ENCODE measurements around the gene AWAT2.

The AWAT2 gene

DNA sequence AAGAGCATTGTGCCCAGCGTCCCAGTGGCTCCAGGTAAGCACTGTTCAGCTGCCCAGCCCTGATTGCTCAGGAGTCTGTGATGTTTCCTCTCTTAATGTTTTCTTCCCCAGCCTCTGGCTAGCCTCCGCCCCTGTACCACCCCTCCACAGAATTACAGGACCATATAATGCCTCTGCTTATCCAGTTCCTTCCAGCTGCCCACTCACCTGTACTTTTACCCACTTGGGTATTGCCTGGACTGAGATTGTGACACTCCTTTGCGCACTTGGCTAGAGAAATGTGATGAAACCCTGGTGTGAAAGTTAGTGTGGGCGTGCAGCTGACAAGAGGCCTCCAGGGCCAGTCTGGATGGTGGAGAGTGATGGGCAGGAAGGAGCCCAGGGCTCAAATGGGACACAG, at the start of gene AWAT2:
AWAT2 (minus strand) TSS at position 14 of the 400 bp plus-strand sequence; CDS start at position 8, 6 bp downstream.
- DNase-seq (ENCODE audit: low read depth in 2 of 2, low spot score in 1 of 2) = no peak

- DNase-seq (ENCODE audit: low read depth in 2 of 2, low spot score in 1 of 2) = no peak
Observed at GRCh38 chrX:70096052-70096451, 46.3 kb upstream of the AWAT2 start.

- DNase-seq (ENCODE audit: low read depth in 2 of 2, low spot score in 1 of 2) = no peak
Observed at GRCh38 chrX:70092247-70092646, 42.5 kb upstream of the AWAT2 start.

GRCh38 chrX:70089604-70090297, 40.0 kb upstream of the AWAT2 start:
- DNase-seq (ENCODE audit: low read depth in 2 of 2, low spot score in 1 of 2) = no peak

DNA sequence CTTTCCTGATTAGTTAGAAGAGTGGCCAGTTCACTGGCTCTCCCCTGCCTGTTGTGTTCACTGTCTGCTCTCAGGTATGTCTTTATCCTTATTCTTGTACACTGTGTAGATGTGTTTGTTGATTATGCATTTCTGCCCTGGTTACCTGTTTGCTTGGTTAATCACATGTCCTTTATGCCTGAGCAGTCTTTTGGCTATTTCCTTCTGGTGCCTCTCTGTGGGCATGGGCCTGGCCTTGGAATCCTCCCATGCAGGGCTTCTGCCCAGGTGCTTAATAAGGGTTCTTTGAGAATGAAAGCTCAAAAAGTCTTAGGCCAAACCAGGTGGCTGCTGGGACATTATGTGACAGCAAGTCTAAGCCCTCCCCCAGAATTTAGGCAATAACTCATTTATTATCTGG, 39.0 kb upstream of the AWAT2 start:
- DNase-seq (ENCODE audit: low read depth in 2 of 2, low spot score in 1 of 2) = no peak

GRCh38 chrX:70087857-70088630, 38.3 kb upstream of the AWAT2 start:
- no peak for DNase-seq (ENCODE audit: low read depth in 2 of 2, low spot score in 1 of 2)

DNA sequence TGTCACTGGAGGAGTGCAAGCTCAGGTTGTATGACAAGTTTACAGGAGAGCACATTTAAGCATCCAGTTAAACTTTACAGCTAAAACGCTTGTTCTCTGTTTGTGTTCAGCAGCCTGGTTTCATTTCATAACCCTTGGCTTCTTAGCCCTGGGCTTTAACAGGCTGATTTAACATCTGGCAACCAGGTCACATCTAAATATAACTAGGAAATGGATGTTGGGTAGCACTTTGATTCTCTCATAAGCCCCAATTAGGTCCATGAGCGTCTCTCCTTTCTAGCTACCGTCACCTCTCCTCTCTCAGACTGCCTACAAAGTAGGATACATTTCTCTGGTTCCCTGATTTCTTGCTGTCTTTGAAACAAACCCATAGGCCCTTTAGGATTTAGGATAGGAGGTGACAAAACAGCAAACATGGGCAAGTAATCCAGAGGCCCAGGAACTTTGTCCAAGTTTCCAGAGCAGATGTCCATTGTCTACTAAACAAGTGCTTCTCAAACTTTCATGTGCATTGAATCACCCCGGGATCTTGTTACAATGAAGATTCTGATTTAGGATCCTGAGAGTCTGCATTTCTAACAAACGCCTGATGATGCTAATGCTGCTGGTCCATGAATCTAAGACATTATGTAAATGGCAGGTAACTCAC, 35.0 kb upstream of the AWAT2 start:
- DNase-seq (ENCODE audit: low read depth in 2 of 2, low spot score in 1 of 2) = no peak

GRCh38 chrX:70082723-70083122, 33.0 kb upstream of the AWAT2 start:
- no peak for DNase-seq (ENCODE audit: low read depth in 2 of 2, low spot score in 1 of 2)

GRCh38 chrX:70079870-70080269, 30.1 kb upstream of the AWAT2 start:
- no peak for DNase-seq (ENCODE audit: low read depth in 2 of 2, low spot score in 1 of 2)

DNA sequence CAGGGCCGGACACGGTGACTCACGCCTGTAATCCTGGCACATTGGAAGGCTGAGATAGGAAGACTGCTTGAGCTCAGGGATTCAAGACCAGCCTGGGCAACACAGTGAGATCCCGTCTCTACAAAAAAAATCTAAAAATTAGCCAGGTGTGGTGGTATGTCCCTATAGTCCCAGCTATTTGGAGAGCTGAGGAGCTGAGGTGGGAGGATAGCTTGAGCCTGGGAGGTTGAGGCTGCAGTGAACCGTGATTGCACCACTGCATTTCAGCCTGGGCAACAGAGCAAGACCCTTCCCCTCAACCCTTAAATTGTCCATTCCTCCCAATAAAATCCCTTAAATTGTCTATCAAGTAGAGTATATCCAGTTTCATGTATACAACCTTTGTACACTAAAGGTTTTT, 29.6 kb upstream of the AWAT2 start:
- DNase-seq (ENCODE audit: low read depth in 2 of 2, low spot score in 1 of 2) = no peak

- DNase-seq (ENCODE audit: low read depth in 2 of 2, low spot score in 1 of 2) = no peak
Observed at GRCh38 chrX:70066646-70067045, 16.9 kb upstream of the AWAT2 start.

- DNase-seq (ENCODE audit: low read depth in 2 of 2, low spot score in 1 of 2) = no peak
Observed at GRCh38 chrX:70062961-70063550, 13.3 kb upstream of the AWAT2 start.

DNA sequence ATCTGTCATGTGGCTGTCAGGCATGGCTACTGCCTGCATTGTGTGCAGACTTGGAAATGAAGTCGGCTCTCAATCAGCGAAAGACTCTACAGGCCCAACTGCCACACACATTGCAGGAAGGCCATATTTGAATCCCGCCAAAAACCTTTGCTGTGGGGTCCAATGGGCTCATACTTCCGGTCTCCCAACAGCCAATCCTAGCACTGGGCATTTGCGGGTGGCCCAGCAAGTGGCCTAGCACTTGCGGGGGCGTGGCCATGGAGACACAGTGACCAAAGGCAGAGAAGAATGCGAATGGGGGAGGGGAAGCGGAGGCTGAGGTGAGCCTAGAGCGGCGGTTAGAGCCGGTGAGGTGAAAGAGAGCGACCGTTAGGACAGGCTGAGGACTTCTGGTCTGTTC, 12.3 kb upstream of the AWAT2 start, which contains the start of gene OTUD6A:
OTUD6A (plus strand) TSS at position 382 of the 400 bp plus-strand sequence. CDS start 68 bp downstream, outside the sequence.
- no peak for DNase-seq (ENCODE audit: low read depth in 2 of 2, low spot score in 1 of 2)

GRCh38 chrX:70054391-70054790, 4.7 kb upstream of the AWAT2 start:
- DNase-seq (ENCODE audit: low read depth in 2 of 2, low spot score in 1 of 2) = no peak

GRCh38 chrX:70052895-70053615, 3.3 kb upstream of the AWAT2 start:
- DNase-seq (ENCODE audit: low read depth in 2 of 2, low spot score in 1 of 2) = no peak

DNA sequence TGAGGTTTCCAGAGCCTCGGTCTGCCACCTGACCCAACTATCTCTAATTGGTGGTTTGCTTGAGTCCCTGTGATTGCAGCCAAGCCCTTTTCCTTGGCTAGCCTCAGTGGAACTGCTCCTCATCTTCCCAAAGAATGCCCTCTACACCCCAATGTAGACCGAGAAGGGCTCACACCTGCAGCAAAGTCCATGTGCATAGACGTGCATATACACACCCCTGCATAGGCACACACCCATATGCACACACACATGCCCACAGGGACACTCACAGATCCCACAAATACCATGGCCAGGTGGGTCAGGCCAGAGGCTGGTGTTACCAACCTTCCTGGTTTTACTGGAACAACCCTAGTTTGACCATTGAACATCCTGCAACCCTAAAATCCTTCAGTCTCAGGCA, 332 bp downstream of the AWAT2 start:
- DNase-seq (ENCODE audit: low read depth in 2 of 2, low spot score in 1 of 2) = no peak

DNA sequence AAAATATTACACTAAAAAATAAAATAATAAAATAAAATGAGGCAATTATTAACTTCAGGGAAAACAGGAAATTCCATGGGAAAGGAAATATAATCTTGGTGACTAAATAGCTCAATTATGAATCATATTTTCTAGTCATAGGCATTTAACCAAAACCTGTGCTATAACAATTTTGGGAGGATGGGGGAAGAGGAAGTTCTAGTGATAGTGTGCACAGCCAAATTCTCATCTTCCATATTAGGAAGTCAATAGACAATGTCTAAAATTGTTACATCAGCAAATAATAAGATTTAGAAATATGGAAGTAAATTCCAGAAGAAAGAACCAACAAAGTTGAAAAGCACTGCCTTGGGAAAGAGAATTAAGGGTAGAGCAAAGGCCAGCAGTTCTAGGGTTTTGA, 2.8 kb downstream of the AWAT2 start:
- DNase-seq (ENCODE audit: low read depth in 2 of 2, low spot score in 1 of 2) = no peak

- DNase-seq (ENCODE audit: low read depth in 2 of 2, low spot score in 1 of 2) = no peak
Observed at GRCh38 chrX:70044541-70045245, 5.0 kb downstream of the AWAT2 start.

GRCh38 chrX:70043685-70044084, 6.1 kb downstream of the AWAT2 start:
- DNase-seq (ENCODE audit: low read depth in 2 of 2, low spot score in 1 of 2) = no peak

All from stimulated activated CD8-positive, alpha-beta memory T cell treated with anti-CD3 and anti-CD28 coated beads, Interleukin-4, amount 100 ng/mL, for 1 hour (primary cell).